Activated CD4-positive, alpha-beta T cell treated with anti-CD3 and anti-CD28 coated beads, Interleukin-2, Interleukin-4, amounts not matched to agents 100 ng/mL and 50 ng/mL, durations not matched to agents 16 hours and 8 hours (primary cell): ENCODE measurements around the gene RNF148.
"Not testable (repeated sequence)": the region's sequence is repeated elsewhere in the genome, so short reads cannot be mapped to it uniquely, and the experiment has no call there.

Source experiments
- DNase-seq: peaks from one replicate; pipeline ENCODE4 v3.0.0-alpha.2; 2020; ENCODE audit warnings: low spot score

RNF148 gene

DNA sequence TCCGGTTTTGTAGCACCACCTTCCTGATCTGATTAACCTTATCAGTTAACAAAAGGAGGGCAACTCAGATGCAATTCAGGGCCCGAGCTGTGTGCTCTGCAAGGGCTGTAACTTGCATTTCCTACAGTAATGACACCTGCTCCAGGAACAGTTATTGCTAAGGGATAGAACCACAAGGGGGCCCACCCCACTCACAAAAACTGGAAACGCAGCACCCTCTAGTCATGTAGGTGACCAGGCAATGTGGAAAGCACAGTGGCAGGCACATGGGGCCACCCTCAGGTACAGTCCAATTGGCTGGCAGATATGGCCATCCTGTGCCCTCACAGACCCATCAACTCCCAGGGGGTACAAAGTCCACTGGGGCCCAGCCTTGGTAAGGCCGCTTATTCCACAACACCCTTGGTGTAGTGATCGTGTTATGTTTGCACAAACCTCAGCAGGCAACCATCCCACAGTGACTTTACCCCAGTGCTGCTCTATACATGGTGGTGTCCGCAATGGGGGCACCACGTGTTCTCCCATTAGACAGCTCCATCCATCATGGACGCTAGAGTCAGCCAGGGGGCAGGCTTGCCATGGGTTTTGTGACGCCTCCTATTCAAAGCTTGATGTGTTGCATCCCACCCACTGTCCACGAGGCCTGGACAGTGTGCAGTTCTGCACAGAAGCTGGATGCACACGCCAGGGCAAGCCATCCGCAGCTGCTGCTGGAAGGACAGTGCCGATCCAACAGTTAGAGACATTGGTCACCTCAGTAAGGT, 13.2 kb downstream of the RNF148 start:
- no peak for DNase-seq

DNA sequence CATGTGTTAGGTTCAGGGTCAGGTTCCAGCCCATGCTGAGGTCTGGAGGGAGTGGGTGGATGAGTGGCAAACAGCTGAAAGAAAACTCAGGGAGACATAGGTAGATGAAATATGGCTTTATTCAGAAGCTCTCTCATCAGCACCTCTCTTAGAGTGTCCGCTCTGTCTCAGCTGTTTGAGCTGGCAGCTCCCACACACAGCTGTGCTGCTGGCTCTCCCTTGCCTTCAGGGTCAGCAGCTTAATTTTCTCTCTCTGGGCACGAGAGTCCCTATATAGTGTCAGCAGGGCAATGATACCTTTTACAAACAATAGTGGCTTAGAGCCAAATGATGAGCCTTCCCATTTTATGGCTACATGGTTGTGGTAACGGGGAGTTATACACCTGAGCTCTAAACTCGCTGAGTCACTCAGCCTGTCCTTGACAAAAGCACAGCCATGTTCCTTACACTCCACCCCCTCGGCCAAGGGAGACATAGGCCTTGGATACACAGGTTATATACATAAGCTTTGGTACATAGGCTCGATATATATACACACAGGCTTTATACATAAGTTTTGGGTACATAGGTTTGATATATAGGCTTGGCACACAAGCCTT, 14.2 kb downstream of the RNF148 start:
- DNase-seq = no peak

DNA sequence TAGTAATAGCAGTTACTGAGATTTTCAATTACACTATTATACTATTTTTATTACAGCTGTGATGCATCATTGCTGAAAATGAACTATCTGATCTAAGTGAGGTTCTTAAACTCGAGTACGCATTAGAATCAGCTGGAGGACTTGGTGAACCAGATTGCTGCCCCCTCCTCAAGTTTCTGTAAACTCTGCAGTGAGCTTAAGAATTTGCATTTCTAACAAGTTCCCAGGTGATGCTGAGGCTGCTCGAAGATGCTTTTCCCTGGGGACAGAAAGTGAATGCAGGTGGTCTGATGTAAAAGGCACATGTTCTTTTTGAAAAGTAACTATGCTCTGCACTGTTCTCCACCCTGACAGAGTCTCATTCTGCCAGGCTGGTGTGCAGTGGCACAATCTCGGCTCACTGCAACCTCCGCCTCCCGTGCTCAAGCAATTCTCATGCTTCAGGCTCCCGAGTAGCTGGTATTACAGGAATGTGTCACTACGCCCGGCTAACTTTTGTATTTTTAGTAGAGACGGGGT, 16.3 kb downstream of the RNF148 start:
- no peak for DNase-seq

DNA sequence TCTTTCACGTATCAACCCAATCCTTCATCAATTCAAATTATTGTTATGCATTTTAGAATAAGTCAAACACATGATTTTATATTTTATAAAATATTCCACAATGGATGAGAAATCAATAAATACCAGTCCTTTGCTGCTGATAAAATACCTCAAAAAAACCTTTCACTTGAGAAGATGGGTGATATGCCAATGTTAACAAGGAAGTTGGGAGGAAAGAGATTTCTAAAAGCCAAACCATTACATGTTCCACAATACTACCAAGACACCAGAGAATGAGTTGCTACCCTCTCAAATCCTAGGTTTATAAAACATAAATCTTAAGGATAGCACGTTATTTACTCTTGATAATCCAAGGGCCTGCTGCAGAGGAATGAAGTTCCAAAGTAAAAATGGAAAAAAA, 18.2 kb downstream of the RNF148 start:
- DNase-seq = no peak

DNA sequence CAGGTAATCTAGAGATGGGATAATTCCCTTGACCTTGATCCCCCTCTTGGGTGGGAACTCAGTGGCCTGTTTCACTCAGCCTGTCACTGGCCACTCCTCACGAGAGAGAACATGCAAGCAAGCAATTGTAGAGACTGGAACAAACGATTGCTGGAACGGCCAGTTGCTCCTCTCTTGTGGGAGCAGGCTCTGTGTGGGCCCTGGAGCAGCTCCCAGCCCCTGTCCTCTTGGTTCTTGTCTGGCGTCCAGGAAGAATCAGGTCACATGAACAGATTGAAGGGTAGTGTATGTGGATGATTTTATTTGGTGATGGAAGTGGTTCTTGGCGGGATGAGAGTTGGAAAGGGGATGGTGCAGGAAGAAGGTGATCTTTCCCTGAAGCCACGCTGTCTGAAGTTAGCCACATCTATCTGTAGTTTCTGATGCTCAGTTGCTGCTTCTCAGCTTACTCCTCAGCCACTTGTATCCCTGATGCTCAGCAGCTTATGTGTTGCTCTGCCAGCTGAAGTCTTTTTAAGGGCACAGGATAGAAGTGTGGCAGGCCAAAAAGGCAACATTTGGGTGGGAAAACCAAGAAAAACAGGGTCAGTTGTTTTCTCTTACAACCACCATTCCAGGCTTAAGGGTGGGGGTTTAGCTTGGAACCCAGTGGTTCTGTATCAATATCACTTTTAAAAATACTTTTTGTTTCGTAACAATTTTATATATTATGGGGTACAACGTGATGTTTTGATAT, 19.7 kb downstream of the RNF148 start:
- no peak for DNase-seq

DNA sequence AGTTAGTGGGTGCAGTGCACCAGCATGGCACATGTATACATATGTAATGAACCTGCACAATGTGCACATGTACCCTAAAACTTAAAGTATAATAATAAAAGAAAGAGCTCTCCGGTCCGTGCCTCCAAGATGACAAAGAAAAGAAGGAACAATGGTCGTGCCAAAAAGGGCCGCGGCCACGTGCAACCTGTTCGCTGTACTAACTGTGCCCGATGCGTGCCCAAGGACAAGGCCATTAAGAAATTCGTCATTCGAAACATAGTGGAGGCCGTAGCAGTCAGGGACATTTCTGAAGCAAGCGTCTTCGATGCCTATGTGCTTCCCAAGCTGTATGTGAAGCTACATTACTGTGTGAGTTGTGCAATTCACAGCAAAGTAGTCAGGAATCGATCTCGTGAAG, 21.5 kb downstream of the RNF148 start:
- DNase-seq = not testable (repeated sequence)

DNA sequence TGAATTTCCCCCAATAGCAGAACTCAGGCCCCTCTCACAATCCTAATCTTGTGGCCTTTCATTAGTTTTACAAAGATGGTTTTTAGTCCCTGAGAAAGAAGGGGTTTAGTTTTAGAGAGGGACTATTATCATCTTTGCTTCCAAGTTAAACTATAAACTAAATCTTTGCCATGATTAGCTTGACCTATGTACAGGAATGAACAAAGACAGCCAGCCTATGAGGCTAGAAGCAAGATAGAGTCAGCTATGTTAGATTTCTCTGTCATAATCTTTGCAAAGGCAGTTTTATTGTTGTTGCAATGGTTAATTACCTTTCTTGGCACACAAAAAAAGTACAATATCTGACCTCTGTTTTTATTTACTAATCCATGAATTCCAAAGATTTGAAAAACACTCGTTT, 22.9 kb downstream of the RNF148 start:
- no peak for DNase-seq

DNA sequence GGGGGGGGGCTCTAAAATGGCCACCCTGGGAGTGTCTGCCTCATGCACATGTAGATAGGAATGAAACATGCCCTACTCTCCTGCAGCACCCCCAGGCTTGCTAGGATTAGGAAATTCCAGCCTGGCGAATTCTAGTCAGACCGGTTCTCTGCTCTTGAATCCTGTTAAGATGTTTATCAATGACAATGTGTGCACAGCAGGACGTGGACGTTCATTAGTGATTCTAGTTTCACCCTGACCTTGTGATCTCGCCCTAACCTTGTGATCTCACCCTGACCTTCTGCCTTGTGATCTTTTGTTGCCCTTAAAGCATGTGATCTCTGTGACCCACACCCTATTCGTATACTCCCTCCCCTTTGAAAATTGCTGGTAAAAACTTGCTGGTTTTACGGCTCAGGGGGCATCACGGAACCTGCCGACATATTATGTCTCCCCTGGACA, 23.4 kb downstream of the RNF148 start:
- not testable (repeated sequence) for DNase-seq

DNA sequence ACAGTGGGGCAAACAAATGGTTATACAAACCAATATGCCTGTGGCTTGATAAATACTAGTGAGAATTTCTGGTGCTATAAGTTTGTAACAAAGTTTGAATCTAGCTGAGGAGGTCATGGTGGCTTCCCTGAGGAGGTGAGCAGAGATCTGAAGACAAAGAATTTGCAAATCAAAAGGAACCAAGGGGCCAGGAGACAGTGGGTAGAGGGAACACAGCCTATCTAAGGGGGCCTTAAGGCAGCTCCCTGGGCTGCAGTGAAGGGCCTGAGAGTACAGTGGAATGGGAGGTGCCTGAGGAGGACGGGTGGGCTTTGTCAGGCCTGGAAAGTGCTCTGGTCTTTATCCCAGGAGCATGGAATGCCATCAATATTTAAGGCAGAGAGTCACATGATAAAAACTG, 25.6 kb downstream of the RNF148 start:
- no peak for DNase-seq

DNA sequence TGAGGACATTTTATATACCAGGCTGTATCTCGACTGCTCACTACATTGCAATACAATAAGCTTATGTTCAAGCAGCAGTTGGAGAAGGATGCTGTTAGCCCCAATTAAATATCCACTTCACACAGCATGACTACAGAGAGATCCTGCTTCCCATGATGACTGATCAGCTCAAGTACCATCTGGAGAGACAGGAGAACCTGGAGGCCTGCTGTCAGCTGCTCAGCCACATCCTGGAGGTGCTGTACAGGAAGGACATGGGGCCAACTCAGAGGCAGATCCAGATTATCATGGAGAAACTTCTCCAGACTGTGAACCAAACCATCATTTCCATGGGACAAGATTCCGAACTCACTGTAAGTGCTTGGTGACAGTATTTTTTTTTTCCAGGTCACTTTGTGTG, 26.3 kb downstream of the RNF148 start:
- no peak for DNase-seq

DNA sequence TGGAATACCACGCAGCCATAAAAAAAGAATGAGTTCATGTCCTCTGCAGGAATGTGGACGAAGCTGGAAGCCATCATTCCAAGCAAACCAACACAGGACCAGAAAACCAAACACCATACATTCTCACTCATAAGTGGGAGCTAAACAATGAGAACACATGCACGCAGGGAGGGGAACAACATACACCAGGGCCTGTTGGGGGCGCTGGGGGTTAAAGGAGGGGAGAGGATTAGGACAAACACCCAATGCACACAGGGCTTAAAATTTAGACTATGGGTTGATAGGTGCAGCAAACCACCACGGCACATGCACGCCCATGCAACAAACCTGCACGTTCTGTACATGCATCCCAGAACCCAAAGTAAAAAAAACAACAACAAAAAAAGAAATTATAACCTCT, 27.1 kb downstream of the RNF148 start:
- no peak for DNase-seq

DNA sequence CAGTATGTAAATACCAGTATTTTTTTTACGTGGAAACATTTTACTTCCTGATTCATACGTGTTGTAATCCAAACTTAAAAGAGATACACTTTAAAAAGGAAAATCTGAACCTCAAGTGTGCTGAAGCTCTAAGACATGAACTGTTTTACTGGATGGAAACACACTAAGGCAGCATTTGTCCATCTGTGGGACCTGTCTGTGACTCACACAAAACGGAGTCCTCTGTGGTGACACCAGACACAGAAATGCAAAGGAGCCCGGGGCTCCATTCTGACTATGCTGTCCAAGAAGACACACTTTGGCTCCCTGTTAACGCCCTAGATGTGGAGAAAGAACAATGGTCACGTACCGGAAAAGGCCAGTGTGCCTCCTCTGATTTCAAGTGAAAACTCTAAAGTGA, 27.7 kb downstream of the RNF148 start:
- DNase-seq = no peak

DNA sequence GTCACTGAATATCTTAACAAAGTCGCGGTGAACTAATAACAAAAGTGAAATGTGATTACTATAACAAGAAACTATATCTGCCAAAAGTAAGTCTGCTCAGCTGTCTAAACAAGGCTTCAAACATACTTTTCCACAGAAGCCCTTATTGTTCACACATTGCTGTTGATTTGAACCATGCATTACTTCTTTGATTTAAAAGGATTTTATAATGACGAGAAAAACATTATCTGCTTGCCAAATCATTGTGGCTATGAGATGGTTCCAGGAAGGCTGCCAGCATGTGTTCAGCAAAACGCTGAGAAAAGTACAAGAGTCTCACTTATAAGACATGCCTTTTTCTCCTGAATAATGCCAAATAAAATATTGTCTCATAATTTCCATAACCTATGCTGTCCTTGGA, 28.2 kb downstream of the RNF148 start:
- no peak for DNase-seq

DNA sequence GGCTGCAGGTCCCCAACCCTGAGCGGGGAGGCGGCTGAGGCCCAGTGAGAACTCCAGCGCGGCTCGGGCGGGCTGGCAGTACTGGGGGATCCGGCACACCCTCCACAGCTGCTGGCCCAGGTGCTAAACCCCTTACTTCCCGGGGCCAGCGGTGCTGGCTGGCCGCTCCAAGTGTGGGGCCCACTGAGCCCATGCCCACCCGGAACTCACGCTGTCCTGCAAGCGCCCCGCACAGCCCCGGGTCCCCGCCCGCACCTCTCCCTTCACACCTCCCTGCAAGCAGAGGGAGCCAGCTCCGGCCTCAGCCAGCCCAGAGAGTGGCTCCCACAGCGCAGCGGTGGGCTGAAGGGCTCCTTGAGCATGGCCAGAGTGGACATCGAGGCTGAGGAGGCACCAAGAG, 28.8 kb downstream of the RNF148 start:
- DNase-seq = no peak

DNA sequence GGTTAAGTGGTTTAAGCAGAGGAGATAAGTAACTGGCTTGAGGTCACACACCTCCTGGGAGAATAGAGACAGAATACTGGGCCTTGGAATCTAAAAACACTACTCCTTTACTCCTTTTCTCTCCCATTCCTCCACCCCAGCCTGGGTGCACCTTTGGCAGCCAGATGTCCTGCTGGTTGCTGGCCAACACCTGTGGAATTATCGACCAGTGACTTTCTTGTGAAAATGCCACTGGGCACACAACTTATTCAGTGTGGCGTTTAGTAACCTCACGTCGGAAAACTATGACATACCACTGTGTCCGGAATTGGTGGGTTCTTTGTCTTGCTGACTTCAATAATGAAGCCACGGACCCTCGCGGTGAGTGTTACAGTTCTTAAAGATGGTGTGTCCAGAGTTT, 30.2 kb downstream of the RNF148 start:
- DNase-seq = no peak

DNA sequence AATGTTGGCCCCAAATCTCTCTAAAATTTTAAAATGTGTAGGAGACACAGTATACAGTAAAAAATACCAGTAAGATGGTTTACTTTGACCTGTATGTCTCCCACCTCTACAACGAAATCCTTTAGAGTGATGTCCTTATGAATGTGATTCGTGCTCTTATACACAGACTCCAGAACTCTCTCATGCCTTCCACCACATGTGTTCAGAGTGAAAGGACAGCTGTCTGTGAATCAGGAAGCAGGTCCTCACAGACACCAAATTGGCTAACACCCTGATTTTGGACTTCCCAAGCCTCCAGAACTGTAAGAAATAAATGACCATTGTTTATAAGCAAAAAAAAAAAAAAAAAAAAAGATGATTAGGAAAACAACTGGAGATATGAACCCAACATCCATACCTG, 39.0 kb downstream of the RNF148 start:
- DNase-seq = no peak

DNA sequence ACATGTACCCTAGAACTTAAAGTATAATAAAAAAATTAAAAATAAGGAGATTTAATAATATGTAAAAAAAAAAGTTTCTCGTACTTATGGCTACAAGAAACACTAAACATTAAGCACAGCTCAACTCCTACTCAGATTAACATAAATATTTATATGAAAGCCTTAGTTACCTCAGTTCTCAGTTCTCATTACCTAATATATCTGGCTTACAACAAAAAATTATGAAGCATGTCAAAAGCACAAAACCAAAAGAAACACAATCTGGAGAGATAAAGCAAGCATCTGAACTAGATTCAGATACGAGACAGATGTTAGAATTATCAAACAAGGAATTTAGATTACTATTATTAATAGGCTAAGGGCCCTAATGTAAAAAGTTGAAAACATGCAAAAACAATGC, 43.9 kb downstream of the RNF148 start:
- DNase-seq = no peak

DNA sequence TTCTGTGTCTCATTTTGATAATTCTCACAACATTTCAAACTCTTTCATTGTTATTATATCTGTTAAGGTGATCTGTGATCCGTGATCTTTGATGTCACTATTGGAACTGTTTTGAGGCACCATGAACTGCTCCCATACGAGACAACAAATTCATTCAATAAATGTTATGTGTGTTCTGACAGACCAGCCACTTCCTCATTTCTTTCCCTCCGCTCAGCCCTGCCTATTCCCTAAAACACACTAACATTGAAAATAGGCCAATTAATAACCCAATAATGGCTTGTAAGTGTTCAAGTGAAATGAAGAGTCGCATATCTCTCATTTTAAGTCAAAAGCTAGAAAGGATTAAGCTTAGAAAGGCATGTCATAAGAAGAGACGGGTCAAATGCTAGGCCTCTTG, 49.0 kb downstream of the RNF148 start:
- DNase-seq = no peak

DNA sequence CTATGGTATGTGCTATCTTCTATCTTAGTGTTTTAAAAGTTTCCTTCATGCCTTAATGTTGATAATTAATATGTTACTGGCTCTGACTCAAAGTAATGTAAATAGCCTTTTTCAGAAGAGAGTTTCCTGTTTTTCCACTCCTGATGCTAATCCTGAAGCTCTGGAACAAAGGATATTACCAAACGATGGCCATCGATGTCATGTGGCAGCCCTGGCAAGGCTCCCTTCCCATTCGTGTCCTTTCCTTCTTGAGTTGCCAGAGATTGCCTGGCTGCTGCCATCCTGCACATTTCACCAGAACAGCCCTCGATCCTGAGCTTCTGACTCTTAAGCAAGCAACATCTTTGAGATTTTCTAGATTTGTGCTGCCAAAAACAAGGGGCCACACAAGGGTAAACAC, 49.8 kb downstream of the RNF148 start:
- DNase-seq = no peak
